HepG2 (cell line): Measurements from ENCODE around the gene ICAM3. TPM values are rescaled to one million over a fixed set of nuclear protein-coding genes. Genes with fewer than 3 reads are reported as not detected.
A peak's percentile ranks its signal among the peaks of the same experiment; 100 is the strongest.

Experiments
- ERF ChIP-seq: IDR thresholded peaks from 2 replicates; pipeline ENCODE4 v1.6.1; 2018; ENCODE audit warnings: missing biosample characterization, missing genetic modification reagents
- HDAC1 ChIP-seq: sonication (generic); formaldehyde crosslinking; IDR thresholded peaks from 2 replicates; pipeline ENCODE4 v1.5.1; 2020; ENCODE audit warnings: mild to moderate bottlenecking, missing genetic modification reagents
- HNF4A ChIP-seq: sonication (generic); formaldehyde crosslinking; IDR thresholded peaks from 2 replicates; pipeline ENCODE4 v1.4.0; 2020; ENCODE audit warnings: missing genetic modification reagents
- HOXA5 ChIP-seq: sonication (generic); formaldehyde crosslinking; IDR thresholded peaks from 2 replicates; pipeline ENCODE4 v1.4.0; 2020; ENCODE audit warnings: missing genetic modification reagents
- IKZF4 ChIP-seq: sonication (generic); formaldehyde crosslinking; IDR thresholded peaks from 2 replicates; pipeline ENCODE4 v1.5.1; 2020; ENCODE audit warnings: borderline replicate concordance, mild to moderate bottlenecking, low read depth, missing genetic modification reagents; ENCODE audit errors: not compliant biosample characterization
- MAF1 ChIP-seq: sonication (generic); formaldehyde crosslinking; IDR thresholded peaks from 2 replicates; pipeline ENCODE4 v1.5.0; 2020; ENCODE audit warnings: missing genetic modification reagents, borderline replicate concordance
- NONO ChIP-seq, 2 experiments: fragments of 450-650 bp in 1 of 2; sonication (generic) in 1 of 2; formaldehyde crosslinking in 1 of 2; IDR thresholded peaks in 1 of 2; conservative IDR thresholded peaks in 1 of 2; 2 replicates each; pipeline versions ENCODE4 v1.6.1 to v1.8.0; 2017 to 2022; ENCODE audit warnings: mild to moderate bottlenecking in 1 of 2, missing genetic modification reagents in 1 of 2, moderate library complexity in 1 of 2
- NR2C2 ChIP-seq: sonication (generic); formaldehyde crosslinking; IDR thresholded peaks from 2 replicates; pipeline ENCODE4 v1.4.0; 2020; ENCODE audit warnings: missing genetic modification reagents, mild to moderate bottlenecking, moderate library complexity, borderline replicate concordance
- PHF21A ChIP-seq: sonication (generic); formaldehyde crosslinking; IDR thresholded peaks from 2 replicates; pipeline ENCODE4 v1.5.0; 2020; ENCODE audit warnings: mild to moderate bottlenecking, missing genetic modification reagents
- RFX5 ChIP-seq: IDR thresholded peaks from 2 replicates; pipeline ENCODE4 v1.6.1; 2011; ENCODE audit warnings: low read depth, low read length, improper control_type of control experiment
- ZEB1 ChIP-seq: IDR thresholded peaks from 2 replicates; pipeline ENCODE4 v1.6.1; 2012; ENCODE audit warnings: mild to moderate bottlenecking, low read depth, inconsistent platforms; ENCODE audit not compliant: insufficient replicate concordance
- ZNF510 ChIP-seq: sonication (generic); formaldehyde crosslinking; IDR thresholded peaks from 2 replicates; pipeline ENCODE4 v1.4.0; 2020; ENCODE audit warnings: low read depth, mild to moderate bottlenecking, missing genetic modification reagents
- ZNF746 ChIP-seq: sonication (generic); formaldehyde crosslinking; IDR thresholded peaks from 2 replicates; pipeline ENCODE4 v1.8.0; 2022; ENCODE audit warnings: mild to moderate bottlenecking, missing genetic modification reagents
- ZNF879 ChIP-seq: sonication (generic); formaldehyde crosslinking; IDR thresholded peaks from 2 replicates; pipeline ENCODE4 v1.8.1; 2023; ENCODE audit warnings: missing genetic modification reagents
- polyA plus RNA-seq, 8 experiments: library from polyadenylated mRNA; depleted of rRNA in 3 of 8; stranded (reverse) in 7 of 8; unstranded in 1 of 8; fragments of >200 nt; fragmentation: Illumina TruSeq in 4 of 8; extraction: Trizol in 4 of 8; gene quantifications; 2 replicates each; pipeline versions ENCODE4 v1.2.1 to v1.2.3, GENCODE V29; 2011 to 2016; ENCODE audit warnings: low read depth in 4 of 8, missing spikeins in 1 of 8, mixed read lengths in 1 of 8; ENCODE audit not compliant: insufficient read depth in 1 of 8
- total RNA-seq, 5 experiments: library from RNA; depleted of rRNA; stranded (reverse); fragments of >200 nt; fragmentation: Illumina TruSeq; extraction: Trizol; gene quantifications; 2 replicates each; pipeline ENCODE4 v1.2.3, GENCODE V29; 2016; ENCODE audit warnings: low read depth in 1 of 5
- TF ChIP-seq, protein P1 (sequence below): sonication (generic); formaldehyde crosslinking; IDR thresholded peaks from 2 replicates; pipeline ENCODE4 v1.8.0; 2023; ENCODE audit warnings: mild to moderate bottlenecking, missing genetic modification reagents
- TF ChIP-seq, protein P2 (sequence below): sonication (generic); formaldehyde crosslinking; IDR thresholded peaks from 2 replicates; pipeline ENCODE4 v1.8.0; 2022; ENCODE audit warnings: mild to moderate bottlenecking, missing genetic modification reagents, moderate library complexity
- TF ChIP-seq, protein P3 (sequence below): sonication (generic); formaldehyde crosslinking; IDR thresholded peaks from 2 replicates; pipeline ENCODE4 v1.9.0; 2022; ENCODE audit warnings: low read depth, missing genetic modification reagents
- TF ChIP-seq, protein P4 (sequence below), 2 experiments: sonication (generic) in 1 of 2; formaldehyde crosslinking in 1 of 2; IDR thresholded peaks; 2 replicates each; pipeline versions ENCODE4 v1.4.0 to v1.6.1; 2018 to 2020; ENCODE audit warnings: missing genetic modification reagents in 2 of 2, borderline replicate concordance in 1 of 2, low read depth in 1 of 2, mild to moderate bottlenecking in 1 of 2, missing biosample characterization in 1 of 2
- TF ChIP-seq, protein P5 (sequence below): IDR thresholded peaks from 2 replicates; pipeline ENCODE4 v1.6.1; 2016; ENCODE audit warnings: missing compliant biosample characterization, missing genetic modification reagents, borderline replicate concordance
- TF ChIP-seq, protein P6 (sequence below): IDR thresholded peaks from 2 replicates; pipeline ENCODE4 v1.6.1; 2016; ENCODE audit warnings: low read depth, borderline replicate concordance

Gene ICAM3
- total and polyA plus RNA-seq, 2 of the 13 experiments (the other 11 are each of a cell fraction or from before 2014, with no cell fraction given), result 14.1 to 21.0 TPM

DNA sequence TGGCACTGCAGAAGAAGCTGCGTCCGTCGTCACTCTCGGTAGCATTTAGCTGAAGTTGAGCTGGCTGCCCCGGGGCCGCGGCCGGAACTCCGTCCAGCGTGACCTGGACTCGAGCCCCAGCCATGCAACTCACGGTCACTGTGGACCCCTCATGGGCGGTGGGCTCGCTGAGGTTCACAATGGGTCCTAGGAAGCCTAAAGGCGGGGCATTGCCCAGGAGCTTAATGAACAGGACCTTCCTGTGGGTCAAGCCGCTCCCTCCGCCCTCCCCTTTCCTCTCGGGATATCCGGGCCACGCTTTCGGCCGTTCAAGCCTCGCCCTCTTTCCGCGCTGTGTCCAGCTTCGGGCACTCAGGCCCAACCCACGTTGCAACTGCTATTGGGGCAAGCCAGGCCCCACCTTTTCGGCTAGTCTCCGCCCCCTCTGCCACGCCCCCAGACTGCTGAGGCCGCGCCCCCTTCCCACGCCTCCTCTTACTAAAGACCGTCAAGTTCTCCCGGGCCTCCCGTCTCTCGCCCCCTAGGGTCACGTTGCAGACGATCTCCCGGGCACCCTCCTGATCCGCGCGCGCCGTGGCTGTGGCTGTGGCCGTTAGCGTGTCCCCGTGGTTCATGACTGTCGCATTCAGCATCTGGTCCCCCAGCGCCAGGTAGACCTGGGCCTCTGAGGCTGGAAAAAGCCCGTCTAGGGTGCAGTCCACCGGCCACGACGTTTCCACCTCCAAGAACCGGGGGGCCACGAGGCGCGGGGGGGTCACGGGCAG, 4.7 kb downstream of the ICAM3 start (continued):
- TF ChIP-seq, protein P1, sequence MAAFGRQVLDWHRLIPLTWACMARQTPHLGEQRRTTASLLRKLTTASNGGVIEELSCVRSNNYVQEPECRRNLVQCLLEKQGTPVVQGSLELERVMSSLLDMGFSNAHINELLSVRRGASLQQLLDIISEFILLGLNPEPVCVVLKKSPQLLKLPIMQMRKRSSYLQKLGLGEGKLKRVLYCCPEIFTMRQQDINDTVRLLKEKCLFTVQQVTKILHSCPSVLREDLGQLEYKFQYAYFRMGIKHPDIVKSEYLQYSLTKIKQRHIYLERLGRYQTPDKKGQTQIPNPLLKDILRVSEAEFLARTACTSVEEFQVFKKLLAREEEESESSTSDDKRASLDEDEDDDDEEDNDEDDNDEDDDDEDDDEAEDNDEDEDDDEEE (CRISPR knock-in tag), result 0 out of 2 replicates have a peak, but pooled peaks have one; percentile 32
- no peak for TF ChIP-seq IKZF4
- TF ChIP-seq NR2C2 (CRISPR knock-in tag), result no peak
- TF ChIP-seq, protein P2, sequence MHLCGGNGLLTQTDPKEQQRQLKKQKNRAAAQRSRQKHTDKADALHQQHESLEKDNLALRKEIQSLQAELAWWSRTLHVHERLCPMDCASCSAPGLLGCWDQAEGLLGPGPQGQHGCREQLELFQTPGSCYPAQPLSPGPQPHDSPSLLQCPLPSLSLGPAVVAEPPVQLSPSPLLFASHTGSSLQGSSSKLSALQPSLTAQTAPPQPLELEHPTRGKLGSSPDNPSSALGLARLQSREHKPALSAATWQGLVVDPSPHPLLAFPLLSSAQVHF (CRISPR knock-in tag), result no peak
- no peak for TF ChIP-seq NONO (IDR thresholded peaks at IDR 0.05)
- peak; percentile 52; the same call in 1 of the 2 replicates for TF ChIP-seq NONO (CRISPR knock-in tag; conservative IDR thresholded peaks at IDR 0.05)
- no peak for TF ChIP-seq HOXA5 (CRISPR knock-in tag)
- no peak; the same call in 1 of the 2 replicates for TF ChIP-seq HDAC1 (CRISPR knock-in tag)
- no peak for TF ChIP-seq ZEB1
- TF ChIP-seq, protein P3, sequence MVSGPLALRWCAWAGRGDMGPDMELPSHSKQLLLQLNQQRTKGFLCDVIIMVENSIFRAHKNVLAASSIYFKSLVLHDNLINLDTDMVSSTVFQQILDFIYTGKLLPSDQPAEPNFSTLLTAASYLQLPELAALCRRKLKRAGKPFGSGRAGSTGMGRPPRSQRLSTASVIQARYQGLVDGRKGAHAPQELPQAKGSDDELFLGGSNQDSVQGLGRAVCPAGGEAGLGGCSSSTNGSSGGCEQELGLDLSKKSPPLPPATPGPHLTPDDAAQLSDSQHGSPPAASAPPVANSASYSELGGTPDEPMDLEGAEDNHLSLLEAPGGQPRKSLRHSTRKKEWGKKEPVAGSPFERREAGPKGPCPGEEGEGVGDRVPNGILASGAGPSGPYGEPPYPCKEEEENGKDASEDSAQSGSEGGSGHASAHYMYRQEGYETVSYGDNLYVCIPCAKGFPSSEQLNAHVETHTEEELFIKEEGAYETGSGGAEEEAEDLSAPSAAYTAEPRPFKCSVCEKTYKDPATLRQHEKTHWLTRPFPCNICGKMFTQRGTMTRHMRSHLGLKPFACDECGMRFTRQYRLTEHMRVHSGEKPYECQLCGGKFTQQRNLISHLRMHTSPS (CRISPR knock-in tag), result 0 out of 2 replicates have a peak, but pooled peaks have one; percentile 55
- TF ChIP-seq RFX5, result no peak
- TF ChIP-seq PHF21A (CRISPR knock-in tag), result 0 out of 2 replicates have a peak, but pooled peaks have one; percentile 44
- TF ChIP-seq ERF, result peak; percentile 67
- TF ChIP-seq, protein P4, sequence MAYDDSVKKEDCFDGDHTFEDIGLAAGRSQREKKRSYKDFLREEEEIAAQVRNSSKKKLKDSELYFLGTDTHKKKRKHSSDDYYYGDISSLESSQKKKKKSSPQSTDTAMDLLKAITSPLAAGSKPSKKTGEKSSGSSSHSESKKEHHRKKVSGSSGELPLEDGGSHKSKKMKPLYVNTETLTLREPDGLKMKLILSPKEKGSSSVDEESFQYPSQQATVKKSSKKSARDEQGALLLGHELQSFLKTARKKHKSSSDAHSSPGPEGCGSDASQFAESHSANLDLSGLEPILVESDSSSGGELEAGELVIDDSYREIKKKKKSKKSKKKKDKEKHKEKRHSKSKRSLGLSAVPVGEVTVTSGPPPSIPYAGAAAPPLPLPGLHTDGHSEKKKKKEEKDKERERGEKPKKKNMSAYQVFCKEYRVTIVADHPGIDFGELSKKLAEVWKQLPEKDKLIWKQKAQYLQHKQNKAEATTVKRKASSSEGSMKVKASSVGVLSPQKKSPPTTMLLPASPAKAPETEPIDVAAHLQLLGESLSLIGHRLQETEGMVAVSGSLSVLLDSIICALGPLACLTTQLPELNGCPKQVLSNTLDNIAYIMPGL (CRISPR knock-in tag; IDR thresholded peaks at IDR 0.05; ENCODE audit: borderline replicate concordance in 1 of 2, low read depth in 1 of 2), result peak; percentile 16 to 25; a peak in 3 of 4 replicates
- no peak for TF ChIP-seq ZNF510 (CRISPR knock-in tag)
- TF ChIP-seq, protein P5, sequence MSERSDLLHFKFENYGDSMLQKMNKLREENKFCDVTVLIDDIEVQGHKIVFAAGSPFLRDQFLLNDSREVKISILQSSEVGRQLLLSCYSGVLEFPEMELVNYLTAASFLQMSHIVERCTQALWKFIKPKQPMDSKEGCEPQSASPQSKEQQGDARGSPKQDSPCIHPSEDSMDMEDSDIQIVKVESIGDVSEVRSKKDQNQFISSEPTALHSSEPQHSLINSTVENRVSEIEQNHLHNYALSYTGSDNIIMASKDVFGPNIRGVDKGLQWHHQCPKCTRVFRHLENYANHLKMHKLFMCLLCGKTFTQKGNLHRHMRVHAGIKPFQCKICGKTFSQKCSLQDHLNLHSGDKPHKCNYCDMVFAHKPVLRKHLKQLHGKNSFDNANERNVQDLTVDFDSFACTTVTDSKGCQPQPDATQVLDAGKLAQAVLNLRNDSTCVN, result no peak
- TF ChIP-seq HNF4A (CRISPR knock-in tag), result no peak
- peak; percentile 76; the same call in 1 of the 2 replicates for TF ChIP-seq ZNF879 (CRISPR knock-in tag)
- TF ChIP-seq, protein P6, sequence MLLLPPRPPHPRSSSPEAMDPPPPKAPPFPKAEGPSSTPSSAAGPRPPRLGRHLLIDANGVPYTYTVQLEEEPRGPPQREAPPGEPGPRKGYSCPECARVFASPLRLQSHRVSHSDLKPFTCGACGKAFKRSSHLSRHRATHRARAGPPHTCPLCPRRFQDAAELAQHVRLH (CRISPR knock-in tag), result no peak
- no peak for TF ChIP-seq ZNF746
- peak; percentile 34 for TF ChIP-seq MAF1
